GM23248 (cell line): ENCODE results near the gene STK32A. TPM values are rescaled to one million over a fixed set of nuclear protein-coding genes. Genes with fewer than 3 reads are reported as not detected.

Experiments
- DNase-seq: peaks from one replicate; pipeline ENCODE4 v3.0.0-alpha.2; 2015
- H2AFZ ChIP-seq: fragments of 200-600 bp; sonication (generic); 2 replicates; pipeline ENCODE4 v1.6.1; 2016; ENCODE audit warnings: antibody characterized with exemption
- H3F3A ChIP-seq: fragments of 200-600 bp; sonication (generic); 2 replicates; pipeline ENCODE4 v1.6.1; 2016; ENCODE audit warnings: mild to moderate bottlenecking, antibody characterized with exemption, mixed run types; ENCODE audit not compliant: insufficient read depth
- H3K27ac ChIP-seq: fragments of 200-600 bp; sonication (generic); 2 replicates; pipeline ENCODE4 v1.5.1; 2016; ENCODE audit warnings: mild to moderate bottlenecking
- H3K27me3 ChIP-seq: fragments of 200-600 bp; sonication (generic); replicated peaks from 2 replicates; pipeline ENCODE4 v1.6.1; 2016; ENCODE audit warnings: mild to moderate bottlenecking; ENCODE audit not compliant: insufficient read depth
- H3K36me3 ChIP-seq: fragments of 200-600 bp; sonication (generic); 2 replicates; pipeline ENCODE4 v1.6.1; 2016; ENCODE audit warnings: low read depth, mild to moderate bottlenecking
- H3K4me1 ChIP-seq: fragments of 200-600 bp; sonication (generic); 2 replicates; pipeline ENCODE4 v1.6.1; 2016; ENCODE audit warnings: mild to moderate bottlenecking; ENCODE audit not compliant: insufficient read depth
- H3K4me2 ChIP-seq: fragments of 200-600 bp; sonication (generic); one replicate; pipeline ENCODE4 v1.6.1; 2016; ENCODE audit warnings: mild to moderate bottlenecking; ENCODE audit not compliant: unreplicated experiment
- H3K4me3 ChIP-seq: fragments of 200-600 bp; sonication (generic); 2 replicates; pipeline ENCODE4 v1.5.1; 2016; ENCODE audit warnings: mild to moderate bottlenecking
- H3K79me2 ChIP-seq: fragments of 200-600 bp; sonication (generic); 2 replicates; pipeline ENCODE4 v1.6.1; 2016; ENCODE audit warnings: mild to moderate bottlenecking; ENCODE audit not compliant: insufficient read depth
- H3K9ac ChIP-seq: fragments of 200-600 bp; sonication (generic); 2 replicates; pipeline ENCODE4 v1.6.1; 2016; ENCODE audit warnings: mild to moderate bottlenecking
- H3K9me2 ChIP-seq: fragments of 200-600 bp; sonication (generic); 2 replicates; pipeline ENCODE4 v1.6.1; 2016; ENCODE audit warnings: mixed run types, mild to moderate bottlenecking, moderate library complexity; ENCODE audit not compliant: insufficient read depth
- H3K9me3 ChIP-seq: fragments of 200-600 bp; sonication (generic); one replicate; pipeline ENCODE4 v1.6.1; 2017; ENCODE audit warnings: low read depth
- H4K20me1 ChIP-seq: fragments of 200-600 bp; sonication (generic); 2 replicates; pipeline ENCODE4 v1.6.0; 2016; ENCODE audit not compliant: insufficient read depth
- EZH2 ChIP-seq: fragments of 200-600 bp; sonication (generic); IDR thresholded peaks from 2 replicates; pipeline ENCODE4 v1.6.1; 2018; ENCODE audit warnings: antibody characterized with exemption, mild to moderate bottlenecking; ENCODE audit not compliant: insufficient read depth, poor library complexity, severe bottlenecking
- EZH2phosphoT487 ChIP-seq: fragments of 200-600 bp; sonication (generic); IDR thresholded peaks from 2 replicates; pipeline ENCODE4 v1.6.1; 2018; ENCODE audit warnings: antibody characterized with exemption, moderate library complexity, mild to moderate bottlenecking, low read depth; ENCODE audit not compliant: insufficient read depth
- WGBS, 2 experiments: methylation state at CpG; one replicate each; pipeline ENCODE4 v1.1.6; 2015 to 2017; ENCODE audit warnings: low lambda C conversion rate in 2 of 2, low coverage in 1 of 2; ENCODE audit errors: missing lambda C conversion rate in 2 of 2; 5-methylcytosine and 5-hydroxymethylcytosine counted together
- in situ Hi-C: fragments of 300-500 bp; cut with MboI; formaldehyde crosslinking; loops from 2 replicates; pipeline ENCODE4 v1.15.0; 2020
- polyA plus RNA-seq: library from polyadenylated mRNA; unstranded; fragments of >200 nt; fragmentation: Nextera tagmentation; extraction: Ambion mirVana; gene quantifications from 2 replicates; pipeline ENCODE4 v1.2.1, GENCODE V29; 2016
- total RNA-seq: library from RNA; depleted of rRNA; stranded (reverse); fragments of >200 nt; shearing (Covaris generic); gene quantifications from 2 replicates; pipeline ENCODE4 v1.2.3, GENCODE V29; 2014

The STK32A gene
- total and polyA plus RNA-seq, 2 experiments from 2014 or later, result 1.3 to 1.5 TPM

GRCh38 chr5:147341345-147341744 lies 106.5 kb downstream of the STK32A start:
- Histone ChIP-seq H4K20me1 (no peaks in the 10 kb centered on the region), H3K27ac (no peak overlapping the region), H2AFZ (no peak overlapping the region), H3K36me3 (no peaks in the 10 kb centered on the region), H3K4me1 (no peaks in the 10 kb centered on the region), H3F3A (no peaks in the 10 kb centered on the region), H3K9me2 (no peaks in the 10 kb centered on the region), H3K9me3 (no peaks in the 10 kb centered on the region), H3K9ac (no peak overlapping the region), H3K4me2 (no peak overlapping the region), H3K4me3 (no peak overlapping the region), H3K79me2 (no peaks in the 10 kb centered on the region), H3K27me3 (no peaks in the 10 kb centered on the region)
- TF ChIP-seq EZH2 (no peak), EZH2phosphoT487 (no peak)
- in situ Hi-C loops, result no loop called here
- DNase-seq, result no peak

GRCh38 chr5:147344861-147345260 lies 110.0 kb downstream of the STK32A start:
- WGBS, 2 experiments, result 3 to 5% methylated on average over 1 of the region's 1 CpG
- no peaks in the 10 kb centered on the region for H3K9me2 ChIP-seq
- no peaks in the 10 kb centered on the region for H3K4me1 ChIP-seq
- H3K79me2 ChIP-seq, result no peaks in the 10 kb centered on the region
- TF ChIP-seq EZH2 (no peak), EZH2phosphoT487 (no peak)
- no peak for DNase-seq
- no peak overlapping the region for H3K9ac ChIP-seq
- H3K27ac ChIP-seq, result no peak overlapping the region
- in situ Hi-C loops, result no loop called here
- no peaks in the 10 kb centered on the region for H3K9me3 ChIP-seq
- H3K36me3 ChIP-seq, result no peaks in the 10 kb centered on the region
- H4K20me1 ChIP-seq, result no peaks in the 10 kb centered on the region
- no peak overlapping the region for H2AFZ ChIP-seq
- H3F3A ChIP-seq, result no peaks in the 10 kb centered on the region
- no peaks in the 10 kb centered on the region for H3K27me3 ChIP-seq
- no peak overlapping the region for H3K4me2 ChIP-seq
- no peak overlapping the region for H3K4me3 ChIP-seq

- Histone ChIP-seq H3K4me2 (no peak overlapping the region), H4K20me1 (no peaks in the 10 kb centered on the region), H3K36me3 (no peaks in the 10 kb centered on the region), H3F3A (no peaks in the 10 kb centered on the region), H3K9me2 (no peaks in the 10 kb centered on the region), H3K9me3 (no peaks in the 10 kb centered on the region), H3K27me3 (no peaks in the 10 kb centered on the region), H3K9ac (no peak overlapping the region), H3K4me1 (no peaks in the 10 kb centered on the region), H3K79me2 (no peaks in the 10 kb centered on the region), H2AFZ (no peak overlapping the region), H3K4me3 (no peak overlapping the region), H3K27ac (no peak overlapping the region)
- DNase-seq, result no peak
- 50 to 53% methylated on average over 5 of the region's 5 CpGs for WGBS, 2 experiments
- TF ChIP-seq EZH2phosphoT487, result no peak
- in situ Hi-C loops, result no loop called here
Observed at GRCh38 chr5:147346006-147346561, 111.3 kb downstream of the STK32A start.

- TF ChIP-seq EZH2phosphoT487 (no peak), EZH2 (no peak)
- H3K4me3 ChIP-seq, result no peak overlapping the region
- no peaks in the 10 kb centered on the region for H4K20me1 ChIP-seq
- H3K9me3 ChIP-seq, result no peaks in the 10 kb centered on the region
- no peaks in the 10 kb centered on the region for H3K9me2 ChIP-seq
- H3K79me2 ChIP-seq, result no peaks in the 10 kb centered on the region
- no peak overlapping the region for H3K4me2 ChIP-seq
- no peak overlapping the region for H3K9ac ChIP-seq
- no peaks in the 10 kb centered on the region for H3K27me3 ChIP-seq
- no peaks in the 10 kb centered on the region for H3F3A ChIP-seq
- in situ Hi-C loops, result no loop called here
- H3K36me3 ChIP-seq, result no peaks in the 10 kb centered on the region
- peak; percentile 50 for DNase-seq
- WGBS, 2 experiments, result 57 to 67% methylated on average over 2 of the region's 2 CpGs
- H2AFZ ChIP-seq, result no peak overlapping the region
- H3K4me1 ChIP-seq, result no peaks in the 10 kb centered on the region
- no peak overlapping the region for H3K27ac ChIP-seq
Observed at GRCh38 chr5:147348046-147348445, 113.2 kb downstream of the STK32A start.

- in situ Hi-C loops, result no loop called here
- Histone ChIP-seq H3K79me2 (no peaks in the 10 kb centered on the region), H3K4me2 (no peak overlapping the region), H3K27me3 (no peaks in the 10 kb centered on the region), H3F3A (no peaks in the 10 kb centered on the region), H3K27ac (no peak overlapping the region), H2AFZ (no peak overlapping the region), H3K36me3 (no peaks in the 10 kb centered on the region), H3K4me1 (no peaks in the 10 kb centered on the region), H3K4me3 (no peak overlapping the region), H3K9ac (no peak overlapping the region), H4K20me1 (no peaks in the 10 kb centered on the region), H3K9me3 (no peaks in the 10 kb centered on the region), H3K9me2 (no peaks in the 10 kb centered on the region)
- no peak for TF ChIP-seq EZH2phosphoT487
- TF ChIP-seq EZH2, result no peak
- WGBS, 2 experiments, result 91 to 94% methylated on average over 5 of the region's 5 CpGs
- no peak for DNase-seq
Observed at GRCh38 chr5:147348451-147348850, 113.6 kb downstream of the STK32A start.
